ENCODE data around the gene CRYBA2. TPM values are rescaled to one million over a fixed set of nuclear protein-coding genes. Genes with fewer than 3 reads are reported as not detected.

Gene CRYBA2
- total and polyA plus RNA-seq, 12 donors, result 0.39 to 26.6 (median 3.9) TPM; not detected in 4

DNA sequence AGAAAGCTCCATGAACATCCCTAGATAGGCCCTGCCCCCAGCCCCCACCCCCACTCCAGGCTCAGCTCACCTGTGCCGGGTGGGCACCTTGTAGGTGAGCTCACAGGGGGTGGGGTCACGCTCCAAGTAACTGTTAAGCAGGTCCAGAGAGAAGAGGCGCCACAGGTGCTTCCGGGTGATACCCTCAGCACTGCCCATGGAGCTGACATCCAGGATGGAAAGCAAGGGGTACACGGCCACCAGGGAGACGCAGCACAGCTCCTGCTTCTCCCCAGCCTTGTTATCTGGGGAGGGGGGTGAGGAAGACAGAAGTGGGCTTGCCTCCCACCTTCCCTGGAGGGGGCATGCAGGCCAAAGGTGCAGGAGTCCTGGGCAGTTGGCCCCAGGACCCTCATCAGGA is 26.2 kb upstream of the CRYBA2 start:
- Histone ChIP-seq H3K36me3 (replicated peaks in 1 of 2) (no peaks in the 10 kb centered on the region), H3K9me3 (replicated peaks in 1 of 3) (no peaks in the 10 kb centered on the region), H3K27me3 (no peaks in the 10 kb centered on the region), H3K27ac (no peak overlapping the region), H3K4me3 (no peak overlapping the region), H3K4me1 (replicated peaks in 1 of 2) (no peaks in the 10 kb centered on the region)
- TF ChIP-seq POLR2A (IDR thresholded peaks at IDR 0.05), result no peak
- TF ChIP-seq, protein P1, sequence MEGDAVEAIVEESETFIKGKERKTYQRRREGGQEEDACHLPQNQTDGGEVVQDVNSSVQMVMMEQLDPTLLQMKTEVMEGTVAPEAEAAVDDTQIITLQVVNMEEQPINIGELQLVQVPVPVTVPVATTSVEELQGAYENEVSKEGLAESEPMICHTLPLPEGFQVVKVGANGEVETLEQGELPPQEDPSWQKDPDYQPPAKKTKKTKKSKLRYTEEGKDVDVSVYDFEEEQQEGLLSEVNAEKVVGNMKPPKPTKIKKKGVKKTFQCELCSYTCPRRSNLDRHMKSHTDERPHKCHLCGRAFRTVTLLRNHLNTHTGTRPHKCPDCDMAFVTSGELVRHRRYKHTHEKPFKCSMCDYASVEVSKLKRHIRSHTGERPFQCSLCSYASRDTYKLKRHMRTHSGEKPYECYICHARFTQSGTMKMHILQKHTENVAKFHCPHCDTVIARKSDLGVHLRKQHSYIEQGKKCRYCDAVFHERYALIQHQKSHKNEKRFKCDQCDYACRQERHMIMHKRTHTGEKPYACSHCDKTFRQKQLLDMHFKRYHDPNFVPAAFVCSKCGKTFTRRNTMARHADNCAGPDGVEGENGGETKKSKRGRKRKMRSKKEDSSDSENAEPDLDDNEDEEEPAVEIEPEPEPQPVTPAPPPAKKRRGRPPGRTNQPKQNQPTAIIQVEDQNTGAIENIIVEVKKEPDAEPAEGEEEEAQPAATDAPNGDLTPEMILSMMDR (IDR thresholded peaks at IDR 0.05), result no peak
- DNase-seq, result no peak
- intact Hi-C loops (cut with DNase I), result no loop called here
- whole genome bisulfite sequencing, 4 donors, result 85 to 90% (median 87%) methylated on average over 3 to 6 of the region's 6 CpGs

- intact Hi-C loops (cut with DNase I), result no loop called here
- no peak for DNase-seq
- Histone ChIP-seq H3K36me3 (replicated peaks in 1 of 2) (no peaks in the 10 kb centered on the region), H3K27me3 (no peaks in the 10 kb centered on the region), H3K27ac (no peak overlapping the region), H3K4me3 (no peak overlapping the region), H3K9me3 (replicated peaks in 1 of 3) (no peaks in the 10 kb centered on the region), H3K4me1 (replicated peaks in 1 of 2) (no peaks in the 10 kb centered on the region)
- WGBS, 4 donors, result 69 to 87% (median 83%) methylated on average over 5 to 10 of the region's 10 CpGs
- TF ChIP-seq, protein P1 (IDR thresholded peaks at IDR 0.05), result no peak
- no peak for TF ChIP-seq POLR2A (IDR thresholded peaks at IDR 0.05)
Measured at GRCh38 chr2:219018726-219019125, 25.5 kb upstream of the CRYBA2 start.

DNA sequence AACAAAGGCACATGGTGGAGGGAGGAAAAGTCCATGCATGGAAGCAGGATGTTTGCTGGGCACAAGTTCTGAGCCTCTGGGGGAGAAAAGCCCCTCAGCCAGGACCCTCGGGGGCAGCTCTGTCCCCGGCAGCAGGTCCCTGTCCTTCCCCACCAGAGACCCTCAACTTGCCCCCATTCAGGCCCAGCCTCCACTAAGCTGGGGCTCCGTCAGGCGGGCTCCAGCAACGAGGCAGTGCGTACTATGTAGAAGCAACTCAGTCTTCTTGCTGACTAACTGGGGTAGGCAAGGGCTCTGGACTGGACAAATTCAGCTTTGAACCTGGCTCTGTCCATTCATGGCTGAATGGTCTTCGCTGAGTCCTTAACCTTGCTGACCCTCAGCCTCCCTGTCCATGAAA is 25.1 kb upstream of the CRYBA2 start:
- WGBS, 4 donors, result 77 to 93% (median 83%) methylated on average over 3 to 7 of the region's 7 CpGs
- no peaks in the 10 kb centered on the region for H3K36me3 ChIP-seq (replicated peaks in 1 of 2)

GRCh38 chr2:219017201-219017931 is 24.1 kb upstream of the CRYBA2 start:
- TF ChIP-seq POLR2A (IDR thresholded peaks at IDR 0.05), result no peak
- TF ChIP-seq, protein P1 (IDR thresholded peaks at IDR 0.05), result no peak
- Histone ChIP-seq H3K9me3 (replicated peaks in 1 of 3) (no peaks in the 10 kb centered on the region), H3K27ac (no peak overlapping the region), H3K4me1 (replicated peaks in 1 of 2) (no peaks in the 10 kb centered on the region), H3K27me3 (no peaks in the 10 kb centered on the region), H3K36me3 (replicated peaks in 1 of 2) (no peaks in the 10 kb centered on the region), H3K4me3 (no peak overlapping the region)
- WGBS, 4 donors, result 68 to 79% (median 76%) methylated on average over 10 to 14 of the region's 14 CpGs
- DNase-seq, result no peak
- intact Hi-C loops (cut with DNase I), result no loop called here

More for the DNA sequence above, 25.1 kb upstream of the CRYBA2 start:
- Histone ChIP-seq H3K9me3 (replicated peaks in 1 of 3) (no peaks in the 10 kb centered on the region), H3K27me3 (no peaks in the 10 kb centered on the region), H3K4me3 (no peak overlapping the region), H3K4me1 (replicated peaks in 1 of 2) (no peaks in the 10 kb centered on the region), H3K27ac (no peak overlapping the region)
- DNase-seq, result no peak
- intact Hi-C loops (cut with DNase I), result no loop called here
- no peak for TF ChIP-seq POLR2A (IDR thresholded peaks at IDR 0.05)
- TF ChIP-seq, protein P1 (IDR thresholded peaks at IDR 0.05), result no peak

Measured in adrenal gland (tissue), 12 donors.